Osteoblast (primary cell): ENCODE measurements around the gene GPRC5D. TPM values are rescaled to one million over a fixed set of nuclear protein-coding genes. Genes with fewer than 3 reads are reported as not detected.

Source experiments
- DNase-seq: peaks from one replicate; pipeline ENCODE4 v3.0.0; 2011; ENCODE audit warnings: low spot score, mixed read lengths; ENCODE audit not compliant: insufficient read length; ENCODE audit errors: missing footprints
- H2AFZ ChIP-seq: 2 replicates; pipeline ENCODE4 v1.6.0; 2011; ENCODE audit warnings: mild to moderate bottlenecking, low read length
- H3K27ac ChIP-seq: 2 replicates; pipeline ENCODE4 v1.5.1; 2011; ENCODE audit warnings: mild to moderate bottlenecking, low read depth, low read length, moderate library complexity
- H3K27me3 ChIP-seq: 2 replicates; pipeline ENCODE4 v1.6.0; 2012; ENCODE audit warnings: mild to moderate bottlenecking, control low read depth, inconsistent platforms, low read length, moderate library complexity; ENCODE audit not compliant: insufficient read depth
- H3K36me3 ChIP-seq: 2 replicates; pipeline ENCODE4 v1.5.1; 2011; ENCODE audit warnings: mild to moderate bottlenecking, low read length, control low read depth, moderate library complexity; ENCODE audit not compliant: insufficient read depth
- H3K4me1 ChIP-seq: 2 replicates; pipeline ENCODE4 v1.5.1; 2011; ENCODE audit warnings: mild to moderate bottlenecking, low read length, control low read depth, moderate library complexity; ENCODE audit not compliant: insufficient read depth
- H3K4me2 ChIP-seq: 2 replicates; pipeline ENCODE4 v1.6.0; 2011; ENCODE audit warnings: mild to moderate bottlenecking, low read length; ENCODE audit not compliant: insufficient read depth
- H3K4me3 ChIP-seq: fragments of 200-600 bp; sonication (generic); 3 replicates; pipeline ENCODE4 v1.5.1; 2012; ENCODE audit warnings: mild to moderate bottlenecking, low read length, inconsistent platforms; ENCODE audit not compliant: insufficient read depth
- H3K79me2 ChIP-seq: 2 replicates; pipeline ENCODE4 v1.6.0; 2012; ENCODE audit warnings: mild to moderate bottlenecking, low read length, control low read depth, inconsistent platforms; ENCODE audit not compliant: insufficient read depth
- H3K9me3 ChIP-seq: 2 replicates; pipeline ENCODE4 v1.5.1; 2011; ENCODE audit warnings: low read depth, low read length, control low read depth
- H4K20me1 ChIP-seq: 2 replicates; pipeline ENCODE4 v1.6.0; 2012; ENCODE audit warnings: mild to moderate bottlenecking, low read length, control low read depth; ENCODE audit not compliant: insufficient read depth
- total RNA-seq: library from RNA; depleted of rRNA; stranded (reverse); fragments of >200 nt; gene quantifications from 2 replicates; pipeline ENCODE4 v1.2.3, GENCODE V29; 2012
- TF ChIP-seq, protein P1 (sequence below): IDR thresholded peaks from 2 replicates; pipeline ENCODE4 v1.5.1; 2011; ENCODE audit warnings: mild to moderate bottlenecking, low read depth, low read length, moderate library complexity; ENCODE audit errors: extremely low read depth

GPRC5D gene
- total RNA-seq, 1 donor = not detected

DNA sequence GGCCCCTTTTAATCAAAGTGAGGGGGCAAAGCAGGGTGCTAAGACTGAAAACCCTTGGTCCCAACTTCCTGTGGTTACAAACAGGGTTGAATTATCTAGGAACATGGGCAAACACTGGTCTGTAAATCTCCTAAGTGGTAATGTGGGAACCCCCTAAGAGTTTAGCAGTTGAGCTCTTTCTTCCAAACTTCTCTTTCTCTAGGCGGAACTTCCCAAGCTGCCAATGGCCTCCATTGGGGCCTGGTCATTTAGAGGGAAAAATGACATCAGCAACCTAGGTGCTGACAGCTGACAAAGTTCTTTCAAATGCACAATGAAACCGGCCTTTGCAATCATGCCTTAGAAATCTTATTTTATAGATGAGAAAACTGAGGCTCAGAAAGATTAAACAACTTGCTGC, 30.4 kb upstream of the GPRC5D start:
- Histone ChIP-seq H3K27me3 (no peaks in the 10 kb centered on the region), H3K27ac (no peak overlapping the region), H3K4me2 (no peak overlapping the region), H3K79me2 (peaks cover 33% of the 10 kb centered on the region), H3K4me3 (no peak overlapping the region), H2AFZ (no peak overlapping the region), H4K20me1 (no peaks in the 10 kb centered on the region), H3K36me3 (peaks cover 53% of the 10 kb centered on the region), H3K9me3 (no peaks in the 10 kb centered on the region), H3K4me1 (peaks cover 21% of the 10 kb centered on the region)
- TF ChIP-seq, protein P1, sequence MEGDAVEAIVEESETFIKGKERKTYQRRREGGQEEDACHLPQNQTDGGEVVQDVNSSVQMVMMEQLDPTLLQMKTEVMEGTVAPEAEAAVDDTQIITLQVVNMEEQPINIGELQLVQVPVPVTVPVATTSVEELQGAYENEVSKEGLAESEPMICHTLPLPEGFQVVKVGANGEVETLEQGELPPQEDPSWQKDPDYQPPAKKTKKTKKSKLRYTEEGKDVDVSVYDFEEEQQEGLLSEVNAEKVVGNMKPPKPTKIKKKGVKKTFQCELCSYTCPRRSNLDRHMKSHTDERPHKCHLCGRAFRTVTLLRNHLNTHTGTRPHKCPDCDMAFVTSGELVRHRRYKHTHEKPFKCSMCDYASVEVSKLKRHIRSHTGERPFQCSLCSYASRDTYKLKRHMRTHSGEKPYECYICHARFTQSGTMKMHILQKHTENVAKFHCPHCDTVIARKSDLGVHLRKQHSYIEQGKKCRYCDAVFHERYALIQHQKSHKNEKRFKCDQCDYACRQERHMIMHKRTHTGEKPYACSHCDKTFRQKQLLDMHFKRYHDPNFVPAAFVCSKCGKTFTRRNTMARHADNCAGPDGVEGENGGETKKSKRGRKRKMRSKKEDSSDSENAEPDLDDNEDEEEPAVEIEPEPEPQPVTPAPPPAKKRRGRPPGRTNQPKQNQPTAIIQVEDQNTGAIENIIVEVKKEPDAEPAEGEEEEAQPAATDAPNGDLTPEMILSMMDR = no peak
- DNase-seq = no peak

DNA sequence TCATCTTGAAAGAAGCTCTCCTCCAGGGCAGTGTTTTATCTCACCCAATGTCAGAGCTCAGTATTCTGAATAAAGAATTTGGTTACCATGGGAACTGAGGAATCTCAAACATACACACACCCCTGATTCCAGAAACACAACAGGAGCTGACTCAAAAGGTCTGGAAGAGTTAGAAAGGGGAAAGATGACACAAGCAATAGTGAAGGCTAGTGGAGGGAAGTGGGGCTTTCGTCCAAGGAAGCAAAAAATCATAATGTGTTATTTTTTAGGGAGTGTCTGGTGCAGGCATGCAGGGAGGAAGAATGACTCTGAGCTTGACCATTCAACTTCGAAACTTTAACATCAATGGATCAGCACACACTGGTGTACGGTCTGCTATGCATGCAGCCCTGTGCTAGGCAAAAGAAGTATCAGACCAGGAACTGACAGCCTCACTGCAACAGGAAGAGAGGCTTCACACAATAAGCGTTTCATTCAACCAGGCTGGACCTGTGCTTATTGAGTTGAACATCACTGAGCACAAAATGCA, 27.8 kb upstream of the GPRC5D start:
- Histone ChIP-seq H3K27me3 (no peaks in the 10 kb centered on the region), H3K36me3 (peaks cover 40% of the 10 kb centered on the region), H3K4me2 (peak overlapping the region; percentile 72), H3K4me3 (no peak overlapping the region), H4K20me1 (no peaks in the 10 kb centered on the region), H3K9me3 (no peaks in the 10 kb centered on the region), H3K27ac (peak overlapping the region; percentile 98), H3K4me1 (peaks cover 42% of the 10 kb centered on the region), H2AFZ (peak overlapping the region; percentile 13), H3K79me2 (peaks cover 36% of the 10 kb centered on the region)
- DNase-seq = peak; percentile 70
- TF ChIP-seq, protein P1 = no peak

DNA sequence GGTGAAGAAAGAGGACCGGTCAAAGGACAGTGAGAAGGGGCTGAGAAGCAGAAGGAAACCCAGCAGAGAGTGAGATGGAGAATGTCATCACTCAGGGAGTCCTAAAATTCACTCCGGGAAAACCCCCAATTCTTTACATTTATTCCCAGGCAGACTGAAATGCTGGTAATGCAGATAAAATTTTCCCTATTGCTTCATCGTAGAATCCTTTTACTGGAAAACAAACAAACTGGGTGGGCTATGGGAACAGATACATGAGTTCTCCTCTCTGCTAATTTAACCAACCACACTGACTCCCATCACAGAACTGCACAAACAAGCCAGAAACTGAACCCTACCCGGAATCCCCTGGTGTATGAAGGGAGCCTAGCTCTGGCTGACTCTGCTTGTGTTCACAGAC, 27.2 kb upstream of the GPRC5D start:
- no peak overlapping the region for H3K4me3 ChIP-seq
- H3K79me2 ChIP-seq = peaks cover 36% of the 10 kb centered on the region
- peaks cover 46% of the 10 kb centered on the region for H3K36me3 ChIP-seq
- H2AFZ ChIP-seq = no peak overlapping the region
- peak overlapping the region; percentile 98 for H3K27ac ChIP-seq
- H3K4me1 ChIP-seq = peaks cover 42% of the 10 kb centered on the region
- H3K4me2 ChIP-seq = peak overlapping the region; percentile 72
- no peaks in the 10 kb centered on the region for H3K9me3 ChIP-seq
- no peaks in the 10 kb centered on the region for H3K27me3 ChIP-seq
- no peak for DNase-seq
- H4K20me1 ChIP-seq = no peaks in the 10 kb centered on the region
- TF ChIP-seq, protein P1 = no peak

DNA sequence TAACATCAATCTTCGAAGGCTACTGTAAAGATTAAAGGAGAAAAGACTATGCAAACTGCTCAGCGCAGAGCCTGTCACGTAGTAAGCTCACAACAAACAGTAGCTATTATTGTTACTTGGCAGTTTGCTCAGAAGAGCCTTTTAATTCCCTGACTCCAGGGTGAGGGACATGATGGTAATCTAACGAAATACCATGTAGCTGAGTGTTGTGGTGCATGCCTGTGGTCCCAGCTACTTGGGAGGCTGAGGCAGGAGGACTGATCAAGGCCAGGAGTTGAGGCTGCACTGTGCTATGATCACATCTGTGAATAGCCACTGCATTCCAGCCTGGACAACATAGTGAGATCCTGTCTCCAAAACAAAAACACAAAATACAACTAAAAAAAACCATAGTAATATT, 25.3 kb upstream of the GPRC5D start:
- no peaks in the 10 kb centered on the region for H3K27me3 ChIP-seq
- peaks cover 42% of the 10 kb centered on the region for H3K4me1 ChIP-seq

More for the DNA sequence above, 25.3 kb upstream of the GPRC5D start:
- Histone ChIP-seq H3K9me3 (no peaks in the 10 kb centered on the region), H3K27ac (peak overlapping the region; percentile 93), H2AFZ (no peak overlapping the region), H3K36me3 (peaks cover 62% of the 10 kb centered on the region), H3K4me2 (no peak overlapping the region), H4K20me1 (no peaks in the 10 kb centered on the region), H3K4me3 (no peak overlapping the region), H3K79me2 (peaks cover 27% of the 10 kb centered on the region)
- TF ChIP-seq, protein P1 = no peak
- no peak for DNase-seq
